GM19438 (cell line): ENCODE results near the gene OGG1.
"Not testable (repeated sequence)": the region's sequence is repeated elsewhere in the genome, so short reads cannot be mapped to it uniquely, and the experiment has no call there.

Experiments used
- ATAC-seq: cut with Tn5 transposase; IDR thresholded peaks from one replicate; pipeline ENCODE4 v1.9.1; 2021; ENCODE audit warnings: low read depth; ENCODE audit not compliant: unreplicated experiment

Gene OGG1

DNA sequence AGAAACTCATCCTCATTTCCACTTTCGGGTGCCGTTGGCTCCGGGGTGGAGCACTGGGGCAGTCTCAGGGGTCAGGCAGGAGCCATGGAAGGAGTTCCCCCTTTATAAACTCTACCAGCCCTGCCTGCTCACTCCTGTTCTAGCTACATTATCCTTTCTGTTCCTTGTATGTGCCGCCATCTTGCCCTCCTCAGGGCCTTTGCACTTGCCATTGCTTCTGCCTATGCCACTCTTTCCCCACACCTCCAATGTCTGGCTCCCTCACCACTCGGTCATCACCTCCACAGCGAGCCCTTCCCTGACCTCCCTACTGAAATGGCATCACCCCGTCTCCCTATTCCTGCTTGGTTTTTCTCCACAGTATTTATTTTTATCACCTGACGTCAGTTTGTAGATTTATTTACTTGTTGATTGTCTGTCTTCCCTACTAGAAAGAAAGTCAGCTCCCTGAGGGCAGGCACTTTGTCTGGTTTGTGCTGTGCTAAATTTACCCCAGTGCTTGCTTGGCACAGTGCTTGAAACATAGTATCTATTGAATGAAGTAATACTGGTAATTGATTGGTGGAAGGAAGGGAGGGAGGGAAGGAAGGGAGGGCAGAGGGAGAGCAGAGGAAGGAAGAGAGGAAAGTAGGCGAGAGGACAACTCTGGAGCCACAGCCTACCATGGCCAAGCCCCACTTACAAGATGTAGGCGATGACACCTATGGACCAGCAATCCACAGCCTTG, 11.2 kb downstream of the OGG1 start:
- ATAC-seq, result no peak

DNA sequence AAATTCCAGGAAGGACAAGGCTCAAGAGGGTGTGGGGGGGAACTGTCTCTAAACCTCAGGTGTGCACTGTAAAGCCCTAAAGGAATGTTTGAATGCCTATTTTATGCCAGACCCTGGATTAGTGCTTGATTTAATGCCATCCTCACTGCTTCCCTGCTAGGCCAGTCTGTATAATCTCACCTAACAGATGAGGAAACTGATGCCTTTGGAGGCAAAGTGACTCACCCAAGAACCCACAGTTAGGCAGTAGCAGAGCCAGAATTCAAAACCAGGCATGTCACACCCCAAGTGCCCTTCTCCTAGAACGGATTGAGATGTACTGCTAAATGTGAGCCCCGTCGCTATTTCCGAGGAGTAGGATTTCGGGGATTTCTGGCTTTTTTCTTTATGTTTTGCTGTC, 12.2 kb downstream of the OGG1 start:
- no peak for ATAC-seq

DNA sequence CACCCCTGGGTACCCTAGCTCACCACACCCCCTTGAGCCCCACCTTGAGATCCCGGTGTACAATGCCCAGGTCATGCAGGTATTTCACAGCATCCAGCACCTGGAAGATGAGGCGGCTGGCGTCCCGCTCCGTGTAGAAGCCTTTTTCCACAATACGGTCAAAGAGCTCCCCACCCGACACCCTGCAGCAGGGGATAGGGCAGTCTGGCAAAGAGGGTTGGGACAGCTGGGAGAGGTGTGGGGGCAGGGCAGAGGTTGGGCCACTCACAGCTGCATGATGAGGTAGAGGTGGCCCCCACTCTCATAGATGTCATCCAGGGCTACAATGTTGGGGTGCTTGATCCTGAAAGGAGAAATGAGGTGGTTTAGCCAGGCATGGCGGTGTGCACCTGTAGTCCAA, 13.1 kb downstream of the OGG1 start:
- no peak for ATAC-seq

DNA sequence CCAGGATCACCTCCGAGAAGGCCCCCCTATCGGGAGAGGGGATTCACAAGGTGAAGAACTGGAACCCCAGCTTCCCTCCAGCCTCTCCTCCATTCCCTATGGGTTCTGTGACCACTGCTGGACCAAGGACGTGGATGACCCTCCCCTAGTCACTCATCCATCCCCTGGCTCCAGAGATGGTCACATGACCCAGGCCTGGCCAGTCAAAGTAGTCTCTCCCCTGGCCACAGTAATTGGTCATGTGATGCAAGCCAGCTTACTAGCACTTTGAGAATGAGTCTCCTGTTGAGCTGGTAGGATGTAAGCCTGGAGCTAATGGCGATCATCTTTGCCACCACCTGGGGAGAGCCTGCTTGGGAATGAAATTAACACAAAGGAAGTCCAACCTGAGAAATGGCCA, 16.1 kb downstream of the OGG1 start:
- no peak for ATAC-seq

DNA sequence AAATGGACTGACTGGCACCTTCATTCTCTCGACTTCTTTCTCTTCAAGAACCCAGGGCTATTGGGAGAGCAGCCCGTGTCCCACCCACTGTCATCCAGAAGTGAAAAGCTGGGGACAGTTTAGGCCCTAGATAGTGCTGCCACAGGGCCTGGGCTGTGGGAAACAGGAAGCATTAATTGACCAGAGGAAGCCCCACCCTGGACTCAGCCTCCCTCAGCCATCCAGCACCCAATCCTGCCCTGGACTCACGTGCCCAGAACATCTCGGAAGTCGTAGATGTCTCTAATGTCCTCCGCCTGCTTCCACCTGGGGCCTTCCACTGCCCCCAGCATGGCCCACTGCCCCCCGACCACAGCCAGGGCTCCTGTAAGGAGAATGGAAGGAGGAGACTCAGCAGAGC, 17.7 kb downstream of the OGG1 start:
- ATAC-seq, result no peak

DNA sequence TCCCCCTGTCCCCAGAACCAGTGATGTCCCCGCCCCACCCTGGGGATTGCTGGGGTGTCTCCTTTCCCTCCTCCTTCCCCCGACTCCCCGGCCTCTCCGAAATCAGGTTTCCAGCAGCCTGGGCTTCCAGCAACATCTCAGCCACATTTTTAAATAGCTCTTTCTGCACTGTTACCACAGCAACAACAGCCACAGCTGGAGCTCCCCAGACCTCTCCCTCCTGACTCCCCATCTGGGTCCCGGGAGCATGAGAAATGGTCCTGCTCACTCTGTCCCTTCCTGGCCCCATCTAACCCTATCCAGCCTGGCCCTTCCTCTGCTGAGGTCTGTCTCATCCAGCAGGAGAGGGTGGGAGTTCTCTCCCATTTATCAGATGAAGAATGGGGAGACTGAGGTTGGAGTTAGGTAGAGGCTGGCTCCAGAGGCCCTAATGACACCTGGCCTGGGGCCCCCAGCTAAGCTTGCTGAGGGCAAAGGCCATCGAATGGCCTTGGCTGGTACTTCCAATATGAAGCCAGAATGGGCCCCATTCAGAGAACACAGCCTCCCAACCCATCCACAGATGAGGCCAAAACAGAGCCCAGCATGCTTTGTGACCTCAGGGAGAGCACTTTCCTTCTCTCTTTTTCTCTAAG, 18.5 kb downstream of the OGG1 start:
- ATAC-seq, result no peak

DNA sequence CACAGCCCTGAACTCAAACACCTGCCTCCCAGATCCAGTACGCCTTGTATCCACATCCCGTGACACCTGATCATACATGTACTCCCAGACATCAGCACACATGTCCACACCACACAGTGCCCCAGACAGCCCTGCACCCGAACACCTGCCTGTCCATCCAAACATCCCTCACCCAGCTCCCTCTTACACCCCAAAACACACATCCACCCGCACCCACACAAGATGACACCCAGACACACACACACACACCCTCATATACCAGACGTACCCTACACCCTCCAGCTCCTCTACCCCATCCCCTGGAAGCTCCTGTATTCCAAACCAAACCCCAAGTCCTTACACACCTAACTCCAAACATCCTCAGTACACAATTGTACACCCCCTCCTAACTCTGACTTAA, 19.3 kb downstream of the OGG1 start:
- no peak for ATAC-seq

DNA sequence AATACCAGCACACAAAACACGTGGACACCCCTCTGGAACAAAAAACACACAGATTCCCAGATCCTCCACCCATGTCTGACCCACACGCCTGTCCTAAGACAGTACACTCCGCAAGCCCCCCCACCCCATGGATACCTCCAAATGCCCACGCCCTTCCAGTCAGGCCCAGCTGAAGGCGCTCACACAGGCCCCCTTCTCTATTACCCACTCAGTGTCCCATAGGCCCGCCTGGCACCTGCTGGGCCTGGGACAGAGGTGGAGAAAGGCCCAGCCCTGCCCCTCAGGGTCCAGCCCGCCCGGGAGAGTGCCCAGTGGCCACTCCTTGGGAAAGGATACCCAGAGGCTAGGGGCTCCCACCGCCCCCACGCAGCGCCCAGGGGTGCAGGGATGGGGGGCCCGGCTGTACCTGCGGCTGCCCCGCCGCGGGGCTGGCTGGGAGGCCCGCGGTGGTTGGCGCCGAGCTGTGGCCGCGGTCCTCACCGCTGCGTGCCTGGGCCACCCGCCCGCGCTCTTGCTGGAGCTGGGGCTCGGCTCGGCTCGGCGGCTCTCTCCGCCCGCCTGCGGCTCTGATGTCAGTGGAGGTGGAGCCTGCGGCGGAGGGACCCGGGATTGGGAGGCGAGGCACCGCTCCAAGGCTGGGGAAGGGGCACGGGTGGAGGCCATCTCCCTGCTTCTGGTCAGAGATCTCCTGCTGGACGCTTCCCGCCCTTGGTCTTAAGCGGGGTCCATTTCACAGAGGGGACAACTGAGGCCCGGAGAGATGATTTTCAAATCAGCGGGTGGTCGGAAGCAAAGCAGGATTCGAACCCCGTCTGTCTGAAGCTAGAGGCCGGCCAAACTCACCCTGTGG, 19.9 kb downstream of the OGG1 start, which contains the start of gene CAMK1:
Gene CAMK1, minus strand, starts transcription at position 522 of the 850 bp plus-strand sequence. CDS start 2,198 bp downstream, outside the sequence.
- ATAC-seq, result no peak

DNA sequence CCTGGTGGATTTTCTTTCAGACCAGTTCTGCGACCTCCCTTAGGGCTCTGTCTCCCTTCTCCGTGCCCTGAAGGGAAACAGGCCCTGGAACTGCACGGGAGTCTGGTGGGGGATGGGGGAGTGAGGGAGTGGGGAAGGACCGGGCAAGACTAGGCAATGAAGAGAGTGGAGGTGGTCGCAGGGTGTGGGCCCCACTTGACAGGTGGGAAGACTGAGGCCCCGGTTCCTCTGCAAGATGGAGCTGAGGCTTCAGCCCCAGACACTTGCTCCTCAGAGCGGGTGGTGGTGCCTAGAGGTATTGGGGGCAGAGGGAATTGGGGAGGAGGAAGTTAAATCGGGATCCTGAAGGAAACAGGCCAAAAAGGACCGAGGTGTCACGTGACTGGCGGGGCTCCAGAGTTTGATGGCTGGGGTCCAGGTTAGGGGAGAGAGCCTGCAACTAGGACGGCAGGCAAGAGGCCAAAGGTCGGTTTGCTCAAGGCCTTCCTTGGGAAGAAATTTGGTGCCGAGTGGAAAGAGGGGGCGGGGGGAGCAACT, 20.6 kb downstream of the OGG1 start:
- ATAC-seq, result no peak

DNA sequence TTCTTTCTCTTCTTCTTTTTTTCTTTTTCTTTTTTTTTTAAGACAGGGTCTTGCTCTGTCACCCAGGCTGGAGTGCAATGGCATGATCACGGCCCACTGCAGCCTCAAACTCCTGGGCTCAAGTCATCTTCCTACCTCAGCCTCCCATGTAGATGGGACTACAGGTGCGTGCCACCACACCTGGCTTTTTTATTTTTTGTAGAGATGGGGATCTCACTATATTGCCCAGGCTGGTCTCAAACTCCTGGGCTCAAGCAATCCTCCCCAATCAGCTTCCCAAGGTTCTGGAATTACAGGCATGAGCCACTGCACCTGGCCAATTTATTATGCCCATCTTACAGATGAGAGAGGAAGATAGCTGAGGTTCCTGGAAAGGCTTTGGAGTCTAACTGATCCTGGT, 21.3 kb downstream of the OGG1 start:
- ATAC-seq, result not testable (repeated sequence)

DNA sequence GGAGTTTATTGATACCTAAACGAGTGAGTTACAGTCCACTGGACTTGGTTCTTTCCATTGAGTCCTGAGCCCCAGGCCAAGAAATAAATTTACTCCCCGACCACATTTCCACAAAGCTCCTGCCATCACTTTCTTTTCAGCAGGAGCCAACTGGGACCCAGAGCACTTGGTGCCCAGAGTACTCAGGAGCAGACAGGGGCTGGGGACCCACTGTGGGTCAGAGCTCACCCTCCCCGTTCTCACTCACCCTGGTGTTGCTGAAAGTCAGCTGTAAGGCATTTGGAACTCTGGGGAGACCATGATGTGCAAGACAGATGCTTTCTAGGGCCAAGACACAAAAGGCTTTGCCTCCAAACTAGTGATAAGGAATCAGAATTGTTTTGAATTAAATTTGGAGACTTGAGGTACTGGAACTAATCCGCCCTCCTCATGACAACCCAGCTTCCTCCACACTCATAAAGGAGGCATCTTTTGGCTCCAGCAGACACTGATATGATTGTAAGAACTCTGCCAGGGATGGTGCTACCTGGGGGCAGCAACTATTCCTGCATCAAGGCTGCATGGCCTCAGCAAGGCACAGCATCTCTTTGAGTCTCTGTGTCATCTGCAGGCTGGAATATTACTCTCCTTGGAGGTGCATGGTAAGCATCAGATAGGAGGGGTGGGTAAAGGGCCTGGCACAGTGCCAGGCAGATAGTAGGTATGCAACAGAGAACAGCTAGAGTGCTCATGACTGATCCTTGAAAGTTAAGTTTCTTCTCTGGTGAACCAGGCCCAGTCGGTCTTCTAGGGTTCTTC, 27.3 kb downstream of the OGG1 start:
- ATAC-seq, result no peak

DNA sequence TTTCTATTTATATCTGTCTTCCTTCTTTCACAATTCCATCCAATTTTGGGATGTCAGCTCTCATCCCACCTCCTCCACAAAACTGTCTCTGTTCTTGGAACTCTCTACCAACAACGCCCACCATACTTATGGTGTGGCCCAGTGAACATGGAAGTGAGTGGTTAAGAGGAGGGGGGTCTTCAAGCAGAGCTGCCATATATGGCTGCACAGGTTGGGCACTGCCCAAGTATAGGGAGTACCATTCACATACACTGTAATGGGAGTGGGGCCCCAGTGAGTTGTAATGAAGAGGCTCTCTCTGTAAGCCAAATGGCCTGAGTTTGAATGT, 27.9 kb downstream of the OGG1 start:
- no peak for ATAC-seq

DNA sequence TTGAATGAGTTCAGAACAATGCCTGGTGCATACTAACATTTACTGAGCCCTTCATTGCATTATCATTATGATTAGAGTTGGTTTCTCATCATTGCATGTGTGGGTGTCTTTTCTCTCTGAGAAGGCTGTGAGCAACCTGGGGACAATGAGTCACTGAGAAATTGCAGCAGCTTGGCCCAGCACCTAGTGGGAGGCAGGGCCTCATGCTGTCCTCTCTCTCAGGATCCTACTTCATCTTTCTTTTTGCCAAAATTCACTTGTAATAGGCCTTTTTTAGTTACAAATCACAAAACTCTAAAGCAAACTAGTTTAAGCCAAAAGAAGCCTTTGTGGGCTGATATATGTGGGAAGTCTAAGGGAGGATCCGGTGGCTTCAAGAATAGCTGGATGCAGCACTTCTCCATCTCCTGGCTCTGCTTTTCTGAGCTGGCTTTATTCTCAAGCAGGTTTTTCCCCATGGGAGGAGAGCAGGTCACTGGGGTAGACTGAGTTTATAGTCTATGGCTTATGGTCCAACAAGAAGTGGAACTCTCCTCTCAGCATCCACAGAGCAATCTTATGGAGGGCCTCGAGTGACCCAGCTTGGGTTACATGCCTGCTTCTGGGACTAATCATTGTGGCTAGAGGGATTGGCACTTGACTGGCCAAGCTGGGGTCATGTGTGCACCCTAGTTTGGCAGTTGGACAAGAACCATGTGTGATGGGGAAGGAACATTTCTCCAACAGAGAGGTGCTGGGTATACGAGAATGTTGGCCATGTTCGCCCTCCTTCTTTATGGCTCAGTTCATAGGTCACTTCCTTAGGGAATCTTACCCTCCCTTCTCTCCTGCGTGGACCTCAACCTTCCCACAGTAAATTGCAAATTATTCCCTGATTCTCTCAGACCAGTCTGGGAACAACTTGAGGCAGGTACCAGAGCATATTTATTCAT, 28.7 kb downstream of the OGG1 start:
- ATAC-seq, result no peak

DNA sequence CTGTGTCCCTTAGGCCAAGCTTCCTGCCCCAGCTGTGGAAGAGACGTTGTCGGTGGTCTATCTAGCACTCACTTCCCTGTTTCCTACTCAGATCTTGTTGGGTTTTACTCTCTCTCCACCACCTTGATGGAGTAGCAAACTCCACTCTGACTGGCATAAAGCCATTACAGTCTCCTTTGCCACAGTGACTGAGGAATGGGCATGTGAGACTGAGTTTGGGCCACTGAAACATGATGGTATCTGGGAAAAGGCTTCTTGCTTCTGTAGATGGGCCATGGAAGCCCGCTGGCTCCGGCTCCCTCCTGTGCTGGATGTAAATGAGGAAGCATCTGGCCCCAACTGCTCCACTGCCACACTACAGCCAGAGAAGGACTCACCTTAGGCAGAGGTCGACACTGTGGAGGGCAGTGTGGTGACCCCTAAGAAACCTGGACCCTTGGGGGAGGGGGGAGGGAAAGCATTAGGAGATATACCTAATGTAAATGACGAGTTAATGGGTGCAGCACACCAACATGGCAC, 29.4 kb downstream of the OGG1 start:
- ATAC-seq, result no peak

DNA sequence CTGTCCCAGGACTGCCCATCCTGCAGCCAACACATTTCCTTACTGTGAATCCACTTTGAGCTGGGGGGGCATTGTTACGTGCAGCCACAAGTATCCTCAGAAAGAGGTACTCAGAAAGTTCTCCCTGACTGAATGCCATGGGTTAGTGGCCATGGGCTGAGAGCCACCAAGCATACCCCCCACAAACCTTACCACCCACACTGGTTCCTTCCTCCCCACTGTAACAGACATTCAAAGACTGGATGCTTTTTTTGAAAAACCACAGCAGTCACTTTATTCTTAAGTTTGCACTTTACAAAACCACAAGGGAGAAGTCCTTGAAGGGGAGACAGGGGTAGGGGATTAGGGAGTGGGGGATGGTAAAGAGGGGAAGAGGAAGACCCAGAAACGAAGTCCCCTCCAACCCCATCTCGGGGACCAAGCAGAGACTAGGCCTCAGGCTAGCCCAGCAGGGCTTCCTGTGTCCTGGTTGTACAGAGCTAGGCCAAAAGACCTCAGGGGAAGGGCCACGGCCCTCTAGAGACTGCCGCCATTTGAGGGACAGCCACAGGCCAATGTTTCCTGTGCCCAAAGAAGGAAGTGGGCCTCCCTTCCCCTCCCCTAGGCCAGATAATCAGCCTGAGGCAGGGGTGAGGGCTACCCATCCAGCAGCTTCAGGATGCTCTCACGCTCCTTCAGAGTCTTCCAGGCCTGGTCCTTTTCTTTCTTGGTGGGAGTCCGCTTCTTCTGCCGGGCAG, 30.1 kb downstream of the OGG1 start:
- ATAC-seq, result no peak

DNA sequence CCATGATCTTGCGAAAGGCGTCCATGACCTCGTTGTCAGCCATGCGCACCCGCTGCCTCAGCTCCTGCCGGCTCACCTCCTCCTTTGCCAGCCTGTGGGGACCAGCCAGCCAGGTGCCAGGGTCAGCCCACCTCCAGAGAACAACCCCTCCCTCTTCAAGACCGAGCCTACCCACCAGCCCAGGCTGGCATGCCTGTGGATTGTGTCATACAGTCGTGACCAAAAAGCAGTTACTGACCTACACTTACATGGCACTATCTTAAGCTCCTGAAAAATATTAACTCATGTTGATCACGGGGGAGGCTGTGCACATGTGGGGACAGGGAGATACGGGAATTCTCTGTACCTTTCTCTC, 30.7 kb downstream of the OGG1 start:
- no peak for ATAC-seq

DNA sequence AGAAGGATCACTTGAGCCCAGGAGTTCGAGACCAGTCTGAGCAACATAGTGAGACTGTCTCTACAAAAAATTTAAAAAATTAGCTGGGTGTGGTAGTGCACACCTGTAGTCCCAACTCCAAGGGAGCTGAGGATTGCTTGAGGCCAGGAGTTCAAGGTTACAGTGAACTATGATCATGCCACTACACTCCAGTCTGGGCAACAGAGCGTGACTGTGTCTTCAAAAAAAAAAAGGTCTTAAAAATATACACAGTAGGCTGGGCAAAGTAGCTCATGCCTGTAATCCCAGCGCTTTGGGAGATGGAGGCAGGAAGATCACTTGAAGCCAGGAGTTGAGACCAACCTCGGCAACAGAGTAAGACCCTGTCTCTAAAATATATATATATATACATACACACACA, 31.2 kb downstream of the OGG1 start:
- ATAC-seq, result no peak

DNA sequence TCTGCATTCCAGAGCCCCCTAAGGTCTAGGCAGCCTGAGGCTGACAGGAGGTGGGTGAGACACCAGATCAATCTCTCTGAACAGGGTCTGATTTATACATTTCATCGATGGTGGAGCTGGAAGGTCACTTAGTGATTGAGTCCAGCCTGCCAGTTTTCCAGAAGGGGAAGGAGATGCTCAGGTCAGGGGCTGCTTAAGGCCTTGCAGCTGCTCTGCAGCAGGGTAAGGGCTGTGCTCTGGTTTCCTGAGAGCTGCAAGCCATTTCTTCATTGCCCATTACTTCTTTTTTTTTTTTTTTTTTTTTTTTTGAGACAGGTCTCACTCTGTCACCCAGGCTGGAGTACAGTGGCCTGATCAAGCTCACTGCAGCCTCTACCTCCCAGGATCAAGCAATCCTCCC, 31.8 kb downstream of the OGG1 start:
- no peak for ATAC-seq
